A549 (cell line): Measurements from ENCODE around the gene EBF4.

Source experiments
- CTCF ChIP-seq: fragments of >200 bp; sonication (Bioruptor Twin); formaldehyde crosslinking; IDR thresholded peaks from 3 replicates; pipeline ENCODE4 v1.5.1; 2016
- KDM1A ChIP-seq: fragments of 200-600 bp; sonication (generic); IDR thresholded peaks from 2 replicates; pipeline ENCODE4 v1.6.1; 2016; ENCODE audit warnings: low read depth, mild to moderate bottlenecking
- REST ChIP-seq: fragments of 200-600 bp; sonication (generic); IDR thresholded peaks from 2 replicates; pipeline ENCODE4 v1.6.1; 2016; ENCODE audit warnings: antibody characterized with exemption, mild to moderate bottlenecking, moderate library complexity

DNA sequence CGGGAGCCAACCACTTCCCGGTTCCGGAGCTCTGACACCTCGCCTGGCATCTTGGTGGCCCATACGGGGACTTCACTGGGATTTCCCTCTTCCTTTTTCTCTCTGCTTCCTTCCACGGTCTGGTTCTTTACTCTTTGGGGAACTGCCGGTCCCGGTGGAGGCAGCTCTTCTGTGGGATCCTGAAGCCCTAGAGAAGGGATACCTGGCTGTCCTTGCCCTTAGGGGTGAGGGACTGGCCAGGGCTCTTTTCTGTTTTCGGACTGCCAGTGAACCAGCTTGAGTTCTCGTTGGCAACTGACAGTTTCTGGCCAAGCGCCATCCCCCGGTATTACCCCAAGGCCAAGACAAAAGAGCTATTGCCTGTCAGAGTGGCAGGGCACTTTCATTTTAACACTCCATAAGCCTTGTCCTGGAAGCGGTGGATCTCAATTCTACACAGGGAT, 108.7 kb downstream of the EBF4 start:
- TF ChIP-seq CTCF (no peak), KDM1A (no peak), REST (no peak)
